ENCODE measurements around the gene RPE65. TPM values are rescaled to one million over a fixed set of nuclear protein-coding genes. Genes with fewer than 3 reads are reported as not detected.

Gene RPE65
- total RNA-seq, 1 experiment from 2014 or later, result not detected

DNA sequence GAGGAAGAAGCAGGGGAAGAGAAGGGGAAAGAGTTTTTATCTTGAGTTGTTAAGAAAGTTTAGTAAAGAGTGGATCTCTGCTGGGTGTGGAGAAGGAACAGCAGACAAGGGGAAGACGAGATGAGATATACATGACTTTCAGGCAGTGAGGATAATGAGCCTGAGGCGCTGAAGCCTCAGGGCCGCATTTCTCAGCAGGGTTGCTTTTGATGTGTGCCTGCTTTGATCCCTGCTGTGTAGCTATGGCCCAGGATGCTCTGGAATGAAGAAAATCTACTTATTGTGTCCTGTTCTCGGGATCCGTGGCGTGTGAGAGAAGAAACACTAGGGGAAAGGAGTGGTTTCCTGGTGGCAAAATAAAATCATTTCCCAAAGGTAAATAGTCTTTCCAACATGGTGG lies 15.1 kb upstream of the RPE65 start:
- Histone ChIP-seq H3K9me3 (ENCODE audit: control insufficient read depth, insufficient read depth, low read depth, low read length) (no peaks in the 10 kb centered on the region), H3K27ac (ENCODE audit: low read length) (no peak overlapping the region), H3K36me3 (ENCODE audit: control insufficient read depth, insufficient read depth, low read length) (no peaks in the 10 kb centered on the region), H3K27me3 (ENCODE audit: control insufficient read depth, insufficient read depth, low read length) (no peaks in the 10 kb centered on the region; the same call in 1 of the 2 replicates), H3K4me1 (ENCODE audit: control insufficient read depth, insufficient read depth, low read length) (no peaks in the 10 kb centered on the region), H3K4me3 (ENCODE audit: low read depth in 2 of 2, low read length in 2 of 2) (no peak overlapping the region)
- DNase-seq (ENCODE audit: low read depth, low spot score), result no peak
- POLR2A ChIA-PET, result no interaction called here
- BruUV-seq (replicated peaks), result no TSS peak
- CTCF ChIA-PET, result no interaction called here
- intact Hi-C loops (cut with micrococcal nuclease; ENCODE audit: unreplicated experiment), result no loop called here
- TF ChIP-seq, protein P1, sequence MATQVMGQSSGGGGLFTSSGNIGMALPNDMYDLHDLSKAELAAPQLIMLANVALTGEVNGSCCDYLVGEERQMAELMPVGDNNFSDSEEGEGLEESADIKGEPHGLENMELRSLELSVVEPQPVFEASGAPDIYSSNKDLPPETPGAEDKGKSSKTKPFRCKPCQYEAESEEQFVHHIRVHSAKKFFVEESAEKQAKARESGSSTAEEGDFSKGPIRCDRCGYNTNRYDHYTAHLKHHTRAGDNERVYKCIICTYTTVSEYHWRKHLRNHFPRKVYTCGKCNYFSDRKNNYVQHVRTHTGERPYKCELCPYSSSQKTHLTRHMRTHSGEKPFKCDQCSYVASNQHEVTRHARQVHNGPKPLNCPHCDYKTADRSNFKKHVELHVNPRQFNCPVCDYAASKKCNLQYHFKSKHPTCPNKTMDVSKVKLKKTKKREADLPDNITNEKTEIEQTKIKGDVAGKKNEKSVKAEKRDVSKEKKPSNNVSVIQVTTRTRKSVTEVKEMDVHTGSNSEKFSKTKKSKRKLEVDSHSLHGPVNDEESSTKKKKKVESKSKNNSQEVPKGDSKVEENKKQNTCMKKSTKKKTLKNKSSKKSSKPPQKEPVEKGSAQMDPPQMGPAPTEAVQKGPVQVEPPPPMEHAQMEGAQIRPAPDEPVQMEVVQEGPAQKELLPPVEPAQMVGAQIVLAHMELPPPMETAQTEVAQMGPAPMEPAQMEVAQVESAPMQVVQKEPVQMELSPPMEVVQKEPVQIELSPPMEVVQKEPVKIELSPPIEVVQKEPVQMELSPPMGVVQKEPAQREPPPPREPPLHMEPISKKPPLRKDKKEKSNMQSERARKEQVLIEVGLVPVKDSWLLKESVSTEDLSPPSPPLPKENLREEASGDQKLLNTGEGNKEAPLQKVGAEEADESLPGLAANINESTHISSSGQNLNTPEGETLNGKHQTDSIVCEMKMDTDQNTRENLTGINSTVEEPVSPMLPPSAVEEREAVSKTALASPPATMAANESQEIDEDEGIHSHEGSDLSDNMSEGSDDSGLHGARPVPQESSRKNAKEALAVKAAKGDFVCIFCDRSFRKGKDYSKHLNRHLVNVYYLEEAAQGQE (IDR thresholded peaks at IDR 0.05; ENCODE audit: insufficient read depth in 1 of 2, low read depth in 2 of 2, low read length in 1 of 2), result no peak
- TF ChIP-seq POLR2AphosphoS5 (IDR thresholded peaks at IDR 0.05; ENCODE audit: low read depth, low read length) (no peak), TCF7L2 (IDR thresholded peaks at IDR 0.05; ENCODE audit: low read depth, low read length) (no peak), SIN3A (IDR thresholded peaks at IDR 0.05; ENCODE audit: borderline replicate concordance, insufficient read depth, low read depth, low read length) (no peak)
- TF ChIP-seq, protein P2, sequence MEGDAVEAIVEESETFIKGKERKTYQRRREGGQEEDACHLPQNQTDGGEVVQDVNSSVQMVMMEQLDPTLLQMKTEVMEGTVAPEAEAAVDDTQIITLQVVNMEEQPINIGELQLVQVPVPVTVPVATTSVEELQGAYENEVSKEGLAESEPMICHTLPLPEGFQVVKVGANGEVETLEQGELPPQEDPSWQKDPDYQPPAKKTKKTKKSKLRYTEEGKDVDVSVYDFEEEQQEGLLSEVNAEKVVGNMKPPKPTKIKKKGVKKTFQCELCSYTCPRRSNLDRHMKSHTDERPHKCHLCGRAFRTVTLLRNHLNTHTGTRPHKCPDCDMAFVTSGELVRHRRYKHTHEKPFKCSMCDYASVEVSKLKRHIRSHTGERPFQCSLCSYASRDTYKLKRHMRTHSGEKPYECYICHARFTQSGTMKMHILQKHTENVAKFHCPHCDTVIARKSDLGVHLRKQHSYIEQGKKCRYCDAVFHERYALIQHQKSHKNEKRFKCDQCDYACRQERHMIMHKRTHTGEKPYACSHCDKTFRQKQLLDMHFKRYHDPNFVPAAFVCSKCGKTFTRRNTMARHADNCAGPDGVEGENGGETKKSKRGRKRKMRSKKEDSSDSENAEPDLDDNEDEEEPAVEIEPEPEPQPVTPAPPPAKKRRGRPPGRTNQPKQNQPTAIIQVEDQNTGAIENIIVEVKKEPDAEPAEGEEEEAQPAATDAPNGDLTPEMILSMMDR (IDR thresholded peaks at IDR 0.05), result no peak
- ATAC-seq, result no peak
- in situ Hi-C loops (cut with HindIII; ENCODE audit: low pct_unique_long_range_greater_than_20kb, low sequenced_read_pairs), result no loop called here

DNA sequence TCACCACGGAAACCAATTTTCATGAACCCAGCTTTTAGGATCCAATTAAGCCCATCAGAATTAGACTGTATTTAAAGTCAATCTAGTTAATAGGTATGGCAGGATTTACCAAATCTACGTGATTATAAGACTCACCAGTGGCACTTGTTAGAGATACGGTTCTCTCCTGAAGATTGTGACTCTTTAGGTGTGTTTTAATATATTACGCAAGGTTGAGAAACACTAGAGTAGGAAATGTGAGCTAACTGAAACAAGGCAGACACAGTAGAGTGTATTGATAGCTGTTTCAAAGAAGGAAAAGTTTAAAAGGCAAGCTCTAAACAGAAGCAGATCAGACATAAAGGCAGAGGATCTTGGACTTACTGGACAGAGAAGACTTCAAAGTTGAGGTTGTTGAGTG lies 11.2 kb upstream of the RPE65 start:
- intact Hi-C loops (cut with micrococcal nuclease; ENCODE audit: unreplicated experiment), result no loop called here

More for the DNA sequence above, 11.2 kb upstream of the RPE65 start:
- Histone ChIP-seq H3K4me3 (ENCODE audit: low read depth in 2 of 2, low read length in 2 of 2) (no peak overlapping the region), H3K9me3 (ENCODE audit: control insufficient read depth, insufficient read depth, low read depth, low read length) (no peaks in the 10 kb centered on the region), H3K27ac (ENCODE audit: low read length) (no peak overlapping the region), H3K4me1 (ENCODE audit: control insufficient read depth, insufficient read depth, low read length) (no peaks in the 10 kb centered on the region), H3K27me3 (ENCODE audit: control insufficient read depth, insufficient read depth, low read length) (no peaks in the 10 kb centered on the region; the same call in 1 of the 2 replicates), H3K36me3 (ENCODE audit: control insufficient read depth, insufficient read depth, low read length) (no peaks in the 10 kb centered on the region)
- ATAC-seq (no peak), DNase-seq (ENCODE audit: low read depth, low spot score) (no peak)
- ChIA-PET POLR2A (no interaction called here), CTCF (no interaction called here)
- TF ChIP-seq, protein P1 (IDR thresholded peaks at IDR 0.05; ENCODE audit: insufficient read depth in 1 of 2, low read depth in 2 of 2, low read length in 1 of 2), result no peak
- TF ChIP-seq, protein P2 (IDR thresholded peaks at IDR 0.05), result no peak
- TF ChIP-seq POLR2AphosphoS5 (IDR thresholded peaks at IDR 0.05; ENCODE audit: low read depth, low read length) (no peak), SIN3A (IDR thresholded peaks at IDR 0.05; ENCODE audit: borderline replicate concordance, insufficient read depth, low read depth, low read length) (no peak), TCF7L2 (IDR thresholded peaks at IDR 0.05; ENCODE audit: low read depth, low read length) (no peak)
- in situ Hi-C loops (cut with HindIII; ENCODE audit: low pct_unique_long_range_greater_than_20kb, low sequenced_read_pairs), result no loop called here
- BruUV-seq (replicated peaks), result no TSS peak
